Neuronal stem cell (in vitro differentiated cells): ENCODE measurements around the gene SPAG16.

ENCODE experiments used
- DNase-seq: peaks from one replicate; pipeline ENCODE4 v3.0.0-alpha.2; 2013; ENCODE audit warnings: low spot score
- H2AFZ ChIP-seq: one replicate; pipeline ENCODE4 v1.6.1; 2013; ENCODE audit warnings: mild to moderate bottlenecking, low read length, inconsistent platforms
- H2AK5ac ChIP-seq: 2 replicates; pipeline ENCODE4 v1.6.1; 2013; ENCODE audit warnings: low read depth, mild to moderate bottlenecking, inconsistent platforms, low read length, moderate library complexity, mixed read lengths
- H2BK120ac ChIP-seq: 2 replicates; pipeline ENCODE4 v1.6.1; 2013; ENCODE audit warnings: low read depth, mild to moderate bottlenecking, inconsistent platforms, low read length, moderate library complexity, mixed read lengths
- H2BK12ac ChIP-seq: one replicate; pipeline ENCODE4 v1.6.1; 2013; ENCODE audit warnings: low read length, inconsistent platforms
- H2BK15ac ChIP-seq: 2 replicates; pipeline ENCODE4 v1.6.1; 2013; ENCODE audit warnings: mild to moderate bottlenecking, low read length, inconsistent platforms, mixed read lengths
- H2BK5ac ChIP-seq: one replicate; pipeline ENCODE4 v1.6.1; 2013; ENCODE audit warnings: inconsistent platforms, mild to moderate bottlenecking, low read length, moderate library complexity
- H3K14ac ChIP-seq: one replicate; pipeline ENCODE4 v1.6.1; 2013; ENCODE audit warnings: low read length, inconsistent platforms
- H3K18ac ChIP-seq: 2 replicates; pipeline ENCODE4 v1.6.1; 2013; ENCODE audit warnings: low read length, inconsistent platforms
- H3K23ac ChIP-seq: 2 replicates; pipeline ENCODE4 v1.6.1; 2013; ENCODE audit warnings: low read depth, mild to moderate bottlenecking, mixed read lengths, low read length, inconsistent platforms; ENCODE audit not compliant: poor library complexity
- H3K27ac ChIP-seq: replicated peaks from 3 replicates; pipeline ENCODE4 v1.5.1; 2013; ENCODE audit warnings: low read length, inconsistent platforms
- H3K27me3 ChIP-seq, 3 experiments: 2 replicates each; pipeline ENCODE4 v1.6.1; 2013; ENCODE audit warnings: low read length in 3 of 3, mild to moderate bottlenecking in 2 of 3, inconsistent platforms in 1 of 3, low read depth in 1 of 3, mixed read lengths in 1 of 3, moderate library complexity in 1 of 3; ENCODE audit not compliant: control insufficient read depth in 3 of 3, insufficient read depth in 3 of 3
- H3K36me3 ChIP-seq, 2 donors: replicated peaks in 1 of 2; 2 replicates each; pipeline ENCODE4 v1.6.1; 2013; ENCODE audit warnings: low read length in 2 of 2; ENCODE audit not compliant: control insufficient read depth in 2 of 2, insufficient read depth in 2 of 2
- H3K4ac ChIP-seq: 2 replicates; pipeline ENCODE4 v1.6.1; 2013; ENCODE audit warnings: inconsistent platforms, mild to moderate bottlenecking, low read length, moderate library complexity
- H3K4me1 ChIP-seq, 2 donors: 1 replicate in 1 of 2; 2 replicates in 1 of 2; pipeline ENCODE4 v1.6.1; 2013; ENCODE audit warnings: low read length in 2 of 2, low read depth in 1 of 2; ENCODE audit not compliant: control insufficient read depth in 2 of 2, insufficient read depth in 1 of 2
- H3K4me2 ChIP-seq: one replicate; pipeline ENCODE4 v1.6.1; 2013; ENCODE audit warnings: mild to moderate bottlenecking, low read length, inconsistent platforms; ENCODE audit not compliant: insufficient read depth, poor library complexity, severe bottlenecking
- H3K4me3 ChIP-seq, 2 donors: 2 replicates each; pipeline ENCODE4 v1.5.1; 2013; ENCODE audit warnings: low read length in 2 of 2, mild to moderate bottlenecking in 2 of 2, inconsistent platforms in 1 of 2, moderate library complexity in 1 of 2
- H3K79me1 ChIP-seq: one replicate; pipeline ENCODE4 v1.6.1; 2013; ENCODE audit warnings: low read depth, mild to moderate bottlenecking, inconsistent platforms, low read length, moderate library complexity
- H3K9ac ChIP-seq: one replicate; pipeline ENCODE4 v1.6.1; 2013; ENCODE audit warnings: mild to moderate bottlenecking, low read depth, low read length, inconsistent platforms; ENCODE audit not compliant: poor library complexity
- H3K9me3 ChIP-seq, 2 donors: replicated peaks in 1 of 2; 2 replicates each; pipeline versions ENCODE3 to v1.6.1; 2013; ENCODE audit warnings: low read length in 2 of 2, mild to moderate bottlenecking in 2 of 2, inconsistent platforms in 1 of 2, low read depth in 1 of 2, mixed read lengths in 1 of 2, moderate library complexity in 1 of 2; ENCODE audit not compliant: control insufficient read depth in 2 of 2, insufficient read depth in 1 of 2
- H4K8ac ChIP-seq: one replicate; pipeline ENCODE4 v1.6.1; 2013; ENCODE audit warnings: low read depth, mild to moderate bottlenecking, inconsistent platforms, low read length, moderate library complexity
- H4K91ac ChIP-seq: one replicate; pipeline ENCODE4 v1.6.1; 2013; ENCODE audit warnings: low read length, low read depth, mild to moderate bottlenecking, inconsistent platforms; ENCODE audit not compliant: poor library complexity
- WGBS, 2 donors: extraction: QIAGEN DNeasy Blood & Tissue Kit; methylation state at CpG; one replicate each; pipeline ENCODE4 v1.1.7; 2013; ENCODE audit warnings: missing lambda C conversion rate in 2 of 2, mixed read lengths in 1 of 2; ENCODE audit not compliant: insufficient read length in 2 of 2, insufficient replicate concordance in 1 of 2; ENCODE audit errors: extremely low coverage in 2 of 2; 5-methylcytosine and 5-hydroxymethylcytosine counted together

SPAG16 gene

GRCh38 chr2:213411582-213412289 is 127.5 kb downstream of the SPAG16 start:
- H3K27ac ChIP-seq, result no peak overlapping the region
- peaks cover 0 to 1% of the 10 kb centered on the region in 2 donors for H3K4me1 ChIP-seq
- H3K9me3 ChIP-seq, result no peaks in the 10 kb centered on the region

GRCh38 chr2:213415093-213415492 is 130.8 kb downstream of the SPAG16 start:
- Histone ChIP-seq H3K9me3 (no peaks in the 10 kb centered on the region), H4K91ac (no peak overlapping the region), H3K23ac (no peak overlapping the region), H3K79me1 (no peaks in the 10 kb centered on the region), H3K14ac (no peak overlapping the region), H3K36me3 (no peaks in the 10 kb centered on the region), H2AFZ (no peak overlapping the region), H2BK12ac (no peak overlapping the region), H2BK5ac (no peak overlapping the region), H3K27me3 (no peaks in the 10 kb centered on the region), H3K4me1 (peaks cover 0 to 1% of the 10 kb centered on the region in 2 donors), H3K4ac (no peak overlapping the region), H3K27ac (no peak overlapping the region), H3K9ac (no peak overlapping the region), H4K8ac (no peak overlapping the region), H2BK15ac (no peak overlapping the region), H2BK120ac (no peak overlapping the region), H2AK5ac (no peak overlapping the region), H3K4me3 (no peak overlapping the region), H3K18ac (no peak overlapping the region), H3K4me2 (no peak overlapping the region)
- WGBS, 2 donors, result no CpG with 5 or more reads among the region's 1 CpG
- DNase-seq, result no peak

More at GRCh38 chr2:213411582-213412289, 127.5 kb downstream of the SPAG16 start:
- H3K14ac ChIP-seq, result no peak overlapping the region
- no peak overlapping the region for H2AFZ ChIP-seq
- WGBS, 2 donors, result no CpG with 5 or more reads among the region's 10 CpGs
- H3K18ac ChIP-seq, result no peak overlapping the region
- H2BK5ac ChIP-seq, result no peak overlapping the region
- no peak overlapping the region for H3K4me2 ChIP-seq
- H2AK5ac ChIP-seq, result no peak overlapping the region
- H3K4me3 ChIP-seq, result no peak overlapping the region
- H4K91ac ChIP-seq, result no peak overlapping the region
- H3K23ac ChIP-seq, result no peak overlapping the region
- no peaks in the 10 kb centered on the region for H3K36me3 ChIP-seq
- H2BK120ac ChIP-seq, result no peak overlapping the region
- H2BK12ac ChIP-seq, result no peak overlapping the region
- no peaks in the 10 kb centered on the region for H3K27me3 ChIP-seq
- no peak overlapping the region for H4K8ac ChIP-seq
- no peak overlapping the region for H2BK15ac ChIP-seq
- H3K4ac ChIP-seq, result no peak overlapping the region
- H3K79me1 ChIP-seq, result no peaks in the 10 kb centered on the region
- no peak overlapping the region for H3K9ac ChIP-seq
- no peak for DNase-seq

GRCh38 chr2:213416832-213417231 is 132.6 kb downstream of the SPAG16 start:
- no peak overlapping the region for H3K4ac ChIP-seq
- H3K27me3 ChIP-seq, result no peaks in the 10 kb centered on the region
- H2BK5ac ChIP-seq, result no peak overlapping the region
- H2BK120ac ChIP-seq, result no peak overlapping the region
- no peak overlapping the region for H4K8ac ChIP-seq
- no peak overlapping the region for H2BK15ac ChIP-seq
- H3K18ac ChIP-seq, result no peak overlapping the region
- no CpG with 5 or more reads among the region's 1 CpG for WGBS, 2 donors
- no peak overlapping the region for H3K4me3 ChIP-seq
- H3K4me1 ChIP-seq, result peaks cover 0 to 5% of the 10 kb centered on the region in 2 donors
- peaks cover 5 to 7% of the 10 kb centered on the region in 2 donors for H3K9me3 ChIP-seq
- H3K23ac ChIP-seq, result no peak overlapping the region
- no peak for DNase-seq
- no peaks in the 10 kb centered on the region for H3K36me3 ChIP-seq
- no peak overlapping the region for H3K9ac ChIP-seq
- no peak overlapping the region for H2BK12ac ChIP-seq
- no peak overlapping the region for H4K91ac ChIP-seq
- H3K14ac ChIP-seq, result no peak overlapping the region
- no peaks in the 10 kb centered on the region for H3K79me1 ChIP-seq
- H3K27ac ChIP-seq, result no peak overlapping the region
- H3K4me2 ChIP-seq, result no peak overlapping the region
- no peak overlapping the region for H2AK5ac ChIP-seq
- peak overlapping the region; percentile 5 for H2AFZ ChIP-seq

- DNase-seq, result no peak
- Histone ChIP-seq H3K18ac (no peak overlapping the region), H2BK120ac (no peak overlapping the region), H2AK5ac (no peak overlapping the region), H3K4me2 (no peak overlapping the region), H3K27ac (no peak overlapping the region), H2AFZ (no peak overlapping the region), H3K4me3 (no peak overlapping the region), H2BK15ac (no peak overlapping the region), H3K4ac (no peak overlapping the region), H3K4me1 (peaks cover 0 to 5% of the 10 kb centered on the region in 2 donors), H3K14ac (no peak overlapping the region), H2BK5ac (no peak overlapping the region), H3K79me1 (no peaks in the 10 kb centered on the region), H4K91ac (no peak overlapping the region), H3K9me3 (peaks cover 8 to 12% of the 10 kb centered on the region in 2 donors), H3K9ac (no peak overlapping the region), H3K36me3 (no peaks in the 10 kb centered on the region), H3K23ac (no peak overlapping the region), H2BK12ac (no peak overlapping the region), H3K27me3 (no peaks in the 10 kb centered on the region), H4K8ac (no peak overlapping the region)
- WGBS, 2 donors, result no CpG with 5 or more reads among the region's 1 CpG
Measured at GRCh38 chr2:213419980-213420379, 135.7 kb downstream of the SPAG16 start.
